Adipose tissue (tissue), 3 donors: ENCODE data around the gene COMMD8. TPM values are rescaled to one million over a fixed set of nuclear protein-coding genes. Genes with fewer than 3 reads are reported as not detected.

Experiments
- H3K27ac ChIP-seq: one replicate; pipeline ENCODE4 v1.5.1; 2013; ENCODE audit warnings: low read depth, low read length
- WGBS, 3 donors: extraction: QIAGEN DNeasy Blood & Tissue Kit; methylation state at CpG; one replicate each; pipeline ENCODE4 v1.1.7; 2013; 5-methylcytosine and 5-hydroxymethylcytosine counted together
- polyA plus RNA-seq, 3 donors: library from polyadenylated mRNA; stranded (reverse); fragments of 200-250 nt; gene quantifications; one replicate each; pipeline ENCODE4 v1.2.3, GENCODE V29; 2013
- donor health status: healthy with polysubstance abuse.
- donor health status: Bipolar disorder and iron deficiency.
- donor health status: healthy.

COMMD8 gene
- polyA plus RNA-seq, 3 donors = 6.9 to 23.7 (median 8.4) TPM

- 41 to 45% (median 42%) methylated on average over 2 of the region's 2 CpGs for WGBS, 3 donors
- no peak overlapping the region for H3K27ac ChIP-seq
These were observed 45.4 kb downstream of the COMMD8 start for GRCh38 chr4:47418147-47418546.

GRCh38 chr4:47415719-47416118 is 47.8 kb downstream of the COMMD8 start:
- no peak overlapping the region for H3K27ac ChIP-seq

DNA sequence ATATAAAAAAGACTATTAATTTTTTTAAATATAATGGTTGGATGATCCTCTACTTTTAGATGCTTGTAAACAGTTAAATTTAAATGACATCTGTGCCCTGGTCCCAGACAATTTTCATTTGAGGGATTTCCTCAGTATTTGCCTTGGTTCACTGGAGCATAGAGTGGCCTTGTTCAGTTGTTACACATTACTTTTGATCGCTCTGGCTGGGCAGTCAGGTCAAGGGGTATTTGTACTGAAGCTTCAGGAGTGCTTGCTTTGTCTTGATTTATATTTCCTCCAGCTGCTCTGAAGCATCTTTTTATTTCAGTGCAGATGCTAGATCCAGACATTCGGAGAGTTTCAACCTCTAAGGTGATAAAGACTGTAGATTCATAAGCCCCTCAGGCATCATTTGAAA is 50.0 kb downstream of the COMMD8 start:
- H3K27ac ChIP-seq = no peak overlapping the region
- 32 to 67% (median 53%) methylated on average over 2 of the region's 2 CpGs for WGBS, 3 donors

DNA sequence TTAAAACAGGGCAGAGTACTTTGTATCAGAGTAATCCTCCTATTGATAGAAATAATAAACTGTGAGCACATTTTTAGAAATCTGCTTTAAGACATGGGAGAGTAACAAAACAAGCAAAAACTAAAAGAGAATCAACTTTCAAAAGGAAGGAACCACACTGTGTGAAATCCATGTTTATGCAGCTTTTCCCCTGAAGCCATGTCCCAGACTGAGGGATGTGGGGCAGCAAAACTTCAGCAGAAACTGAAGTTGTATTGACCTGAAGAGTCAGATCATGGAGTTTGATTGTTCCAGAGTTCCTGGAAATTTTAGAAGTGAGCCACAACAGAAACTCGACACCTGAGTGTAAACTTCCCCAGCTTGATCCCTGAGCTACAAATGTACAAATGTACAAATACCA is 53.2 kb downstream of the COMMD8 start:
- WGBS, 3 donors = 47 to 72% (median 66%) methylated on average over 1 of the region's 1 CpG

GRCh38 chr4:47406408-47406807 is 57.1 kb downstream of the COMMD8 start:
- WGBS, 3 donors = 75 to 80% (median 75%) methylated on average over 2 of the region's 2 CpGs
- H3K27ac ChIP-seq = no peak overlapping the region

More for the DNA sequence above, 53.2 kb downstream of the COMMD8 start:
- H3K27ac ChIP-seq = no peak overlapping the region

Other genes with a start within 250 kb of the COMMD8 start
- gene ATP10D, start 21.6 kb upstream of the COMMD8 start, polyA plus RNA-seq = 1 to 10 TPM; 3.3 to 3.4 (median 3.4) TPM